GM21423 (cell line): ENCODE data around the gene FGD5.

ENCODE experiments used
- ATAC-seq: cut with Tn5 transposase; IDR thresholded peaks from one replicate; pipeline ENCODE4 v1.9.1; 2021; ENCODE audit warnings: mild to moderate bottlenecking, moderate library complexity; ENCODE audit not compliant: unreplicated experiment

FGD5 gene

DNA sequence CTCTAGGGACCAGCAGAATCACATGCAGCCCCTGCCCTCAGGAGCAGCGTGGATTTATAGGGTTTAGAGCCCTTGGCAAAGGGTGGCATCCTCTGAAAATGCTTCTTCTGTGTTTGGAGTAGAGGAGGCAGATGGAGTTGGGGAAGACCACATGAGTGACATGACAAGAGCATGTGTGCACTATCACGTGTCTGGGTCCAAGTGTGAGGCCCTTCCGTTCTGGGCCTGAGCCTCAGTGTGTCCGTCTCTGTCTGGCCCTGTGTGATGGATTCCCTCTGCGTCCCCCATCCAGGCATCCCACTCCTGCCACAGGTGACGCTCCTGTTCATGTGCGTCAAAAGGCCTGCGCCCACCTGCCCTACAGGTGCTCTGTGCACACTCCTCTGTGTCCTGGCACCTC, 30.1 kb downstream of the FGD5 start:
- no peak for ATAC-seq

DNA sequence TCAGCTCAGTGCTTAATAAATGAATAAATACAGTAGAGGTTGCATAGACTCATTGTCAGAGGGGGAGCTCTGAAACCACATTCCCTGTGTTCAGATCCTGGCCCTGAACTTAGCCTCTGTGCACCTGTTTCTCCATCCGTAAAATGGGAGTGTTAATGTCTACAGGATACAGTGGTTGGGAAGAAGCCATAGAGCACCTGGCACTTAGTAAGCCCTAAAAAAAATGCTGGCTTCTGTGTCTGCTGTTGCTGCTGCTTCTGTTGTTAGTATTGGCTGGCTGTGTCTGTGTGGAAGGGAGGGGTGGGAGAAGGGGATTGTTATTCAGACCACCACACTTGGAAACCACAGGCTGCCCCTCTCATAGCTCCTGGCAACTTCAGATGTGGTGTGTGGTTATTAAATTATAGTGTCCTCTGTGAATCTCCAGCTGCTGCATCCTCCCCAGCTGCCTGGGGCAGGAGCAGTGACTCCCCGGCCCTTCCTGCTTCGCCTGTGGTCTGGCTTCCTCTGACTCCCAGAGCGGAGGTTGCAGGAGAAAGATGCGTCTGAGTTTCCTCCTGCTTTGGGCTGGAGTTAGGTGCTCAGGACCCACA, 31.0 kb downstream of the FGD5 start:
- no peak for ATAC-seq

DNA sequence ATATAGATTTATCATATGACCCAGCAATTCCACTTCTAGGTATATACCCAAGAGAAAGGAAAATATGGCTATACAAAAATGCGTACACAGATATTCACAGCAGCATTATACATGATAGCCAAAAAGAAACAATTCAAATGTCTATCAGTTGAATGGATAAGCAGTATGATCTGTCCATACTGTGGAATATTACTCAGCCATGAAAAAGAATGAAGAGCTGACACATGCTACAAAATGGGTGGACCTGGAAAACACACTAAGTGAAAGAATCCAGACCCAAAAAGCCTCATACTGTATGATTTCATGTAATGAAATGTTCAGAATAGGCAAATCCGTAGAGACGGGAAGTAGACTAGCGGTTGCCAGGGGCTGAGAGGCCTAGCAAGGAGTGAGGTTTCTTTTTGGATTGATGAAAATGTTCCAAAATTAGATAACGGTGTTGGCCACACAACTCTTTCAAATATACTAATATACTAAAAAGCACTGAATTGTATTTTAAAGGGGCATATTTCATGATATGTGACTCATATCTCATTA, 33.4 kb downstream of the FGD5 start:
- no peak for ATAC-seq

DNA sequence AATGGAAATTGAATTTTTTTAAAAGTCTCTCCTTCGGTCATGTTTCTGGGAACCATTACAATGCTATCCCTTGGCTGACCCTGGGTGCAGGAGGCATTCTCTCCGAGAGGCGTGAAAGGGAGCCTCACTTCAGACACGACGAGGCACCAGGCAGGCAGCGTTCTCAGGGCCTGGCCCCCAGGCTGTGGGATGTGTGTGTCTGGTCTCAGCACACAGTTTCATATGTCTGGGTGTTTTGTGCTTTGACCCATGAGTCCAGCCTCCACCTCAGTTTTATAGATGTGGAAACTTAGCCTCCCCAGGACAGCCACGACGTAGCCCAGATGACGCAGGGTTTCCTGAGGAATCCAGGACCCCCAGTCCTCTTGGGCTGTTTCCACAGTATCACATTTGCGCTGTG, 34.0 kb downstream of the FGD5 start:
- no peak for ATAC-seq

DNA sequence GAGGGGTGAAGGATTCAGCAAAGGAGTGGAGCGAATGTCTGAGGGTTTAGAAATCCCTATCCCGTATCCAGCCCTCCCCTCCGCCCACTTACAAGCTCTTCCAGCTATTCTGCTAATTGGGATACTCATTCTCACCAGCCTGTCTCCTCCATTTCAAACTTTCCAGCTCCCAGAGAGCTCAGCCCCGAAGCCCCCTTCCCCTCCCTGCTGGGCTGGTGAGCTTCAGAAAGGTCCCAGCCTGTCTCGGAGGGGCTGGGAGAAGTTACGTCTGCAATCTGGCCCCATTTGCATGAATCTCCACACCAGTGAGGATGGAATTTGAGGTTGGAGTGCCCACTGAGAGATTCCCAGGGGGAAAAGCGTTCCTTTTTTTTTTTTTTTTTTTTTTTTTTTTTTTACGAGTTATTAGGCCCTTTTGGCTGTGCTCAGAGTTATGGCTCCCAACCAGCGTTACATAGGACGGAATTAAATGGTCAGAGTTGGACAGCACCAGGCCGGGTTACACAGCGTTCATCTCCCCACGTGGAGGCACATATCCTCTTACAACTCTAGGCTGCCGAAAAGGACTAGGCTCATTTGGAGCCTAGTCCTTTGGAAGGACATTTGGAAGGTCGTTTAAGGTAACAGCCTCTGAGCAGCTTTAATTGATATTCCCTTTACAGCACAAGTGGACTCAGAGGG, 34.6 kb downstream of the FGD5 start:
- ATAC-seq = no peak

DNA sequence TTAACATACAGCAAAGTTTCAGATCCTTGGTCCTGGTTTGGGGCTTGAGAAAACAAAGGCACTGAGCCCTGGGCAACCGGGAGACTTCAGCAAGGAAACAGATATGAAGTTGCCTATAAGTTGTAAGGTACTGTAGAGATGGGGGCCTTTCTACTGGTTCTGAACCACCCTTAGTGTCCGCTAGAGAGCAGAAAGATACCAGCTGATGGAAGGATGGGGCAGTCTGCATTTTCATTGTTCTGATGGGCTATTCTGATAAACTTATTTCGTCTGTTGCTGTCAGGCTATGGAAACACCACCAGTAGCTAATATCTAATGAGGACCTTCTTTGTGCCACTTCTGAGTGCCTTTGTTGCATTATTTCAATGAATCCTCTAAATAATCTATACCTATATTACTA, 38.7 kb downstream of the FGD5 start:
- no peak for ATAC-seq

DNA sequence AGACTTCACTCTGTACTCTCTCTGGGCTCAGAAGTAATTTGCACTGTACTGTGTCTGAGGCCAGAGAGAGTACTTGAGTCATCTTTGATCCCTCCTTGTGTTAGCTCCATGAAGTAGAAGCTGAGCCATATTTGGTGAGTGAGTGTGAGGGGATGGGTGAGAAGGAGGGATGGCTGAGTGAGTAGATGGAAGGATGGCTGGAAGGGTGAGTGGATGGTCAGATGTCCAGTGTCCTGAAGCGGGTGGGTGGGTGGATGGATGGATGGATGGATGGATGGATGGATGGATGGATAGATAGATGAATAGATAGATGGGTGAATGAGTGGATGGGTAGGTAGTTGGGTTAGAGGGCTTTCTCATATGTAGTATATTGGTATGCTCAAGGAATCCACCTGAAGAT, 39.3 kb downstream of the FGD5 start:
- ATAC-seq = no peak

DNA sequence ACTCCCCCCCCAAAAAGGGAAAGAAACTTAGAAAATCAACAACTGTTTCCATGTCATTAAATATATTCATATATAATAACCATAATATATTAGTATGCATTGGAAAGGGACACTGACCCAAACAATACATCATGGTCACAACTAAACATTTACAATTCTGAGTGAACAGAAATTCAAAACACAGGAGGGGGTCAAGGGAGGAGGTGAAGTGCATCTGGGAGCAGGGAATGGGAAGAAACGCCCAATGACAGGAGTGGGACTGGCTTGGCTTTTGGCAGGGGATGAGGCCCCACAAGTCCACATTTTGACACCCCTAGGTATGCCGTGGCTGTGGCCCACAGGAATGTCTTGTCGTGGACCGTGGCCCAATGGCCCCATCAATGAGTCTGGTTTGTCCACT, 41.1 kb downstream of the FGD5 start:
- ATAC-seq = no peak

DNA sequence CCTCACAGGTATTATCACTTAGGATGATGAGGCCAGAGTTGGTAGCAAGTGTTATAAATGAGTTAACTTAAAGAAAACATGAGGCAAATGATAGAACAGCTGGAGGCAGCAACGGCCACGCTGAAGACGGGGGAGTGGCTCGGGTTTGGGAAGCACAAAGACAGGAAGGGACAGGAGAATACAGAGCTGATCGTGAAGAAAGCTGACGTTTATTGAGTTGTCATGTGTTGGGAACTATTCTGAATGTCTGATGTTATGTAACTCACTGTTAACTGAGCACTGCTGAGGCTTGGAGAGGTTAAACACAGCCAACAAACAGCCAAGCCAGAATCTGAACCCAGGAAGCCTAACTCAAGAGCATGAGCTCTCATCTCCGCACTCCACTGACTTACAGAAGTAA, 42.3 kb downstream of the FGD5 start:
- ATAC-seq = no peak

DNA sequence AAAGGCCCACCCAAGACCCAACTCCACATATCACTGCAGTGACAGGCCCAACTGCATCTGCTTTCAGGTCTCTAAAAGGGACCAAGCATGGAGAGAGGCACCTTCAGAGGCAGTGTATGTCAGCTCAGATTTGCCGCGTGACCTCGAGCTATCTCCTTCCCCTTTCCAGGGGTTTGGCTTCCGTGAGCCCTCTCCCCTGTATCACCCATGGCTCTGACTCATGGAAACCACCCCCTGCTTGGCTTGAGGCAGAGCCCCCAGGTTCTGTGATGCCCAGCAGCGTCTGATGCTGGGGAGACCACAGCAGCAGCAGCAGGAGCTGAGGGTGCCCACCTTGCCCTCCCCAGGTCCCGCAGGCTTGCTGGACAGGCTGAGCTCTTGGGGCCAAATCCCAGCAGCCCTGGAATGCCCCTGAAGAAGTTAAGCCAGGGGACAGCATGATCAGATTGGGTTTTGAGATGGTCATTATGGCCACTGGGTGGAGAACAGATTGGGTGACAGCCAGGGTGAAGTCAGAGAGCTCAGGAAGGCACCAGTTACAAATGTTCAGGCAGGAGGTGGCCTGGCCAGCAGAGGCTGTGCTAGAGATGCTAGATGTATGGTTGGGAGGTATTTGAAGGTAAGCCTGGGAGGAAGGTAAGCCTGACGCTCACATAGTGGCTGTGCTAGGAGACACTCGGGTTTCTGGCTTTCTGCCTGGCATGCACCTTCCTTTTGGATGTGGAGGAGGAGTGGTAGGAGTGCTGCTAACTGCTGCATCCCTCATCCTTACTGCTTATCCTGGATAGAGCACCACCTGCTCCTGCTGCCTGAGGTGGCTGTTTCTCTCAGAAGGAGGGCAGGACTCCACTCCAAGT, 42.9 kb downstream of the FGD5 start:
- no peak for ATAC-seq

DNA sequence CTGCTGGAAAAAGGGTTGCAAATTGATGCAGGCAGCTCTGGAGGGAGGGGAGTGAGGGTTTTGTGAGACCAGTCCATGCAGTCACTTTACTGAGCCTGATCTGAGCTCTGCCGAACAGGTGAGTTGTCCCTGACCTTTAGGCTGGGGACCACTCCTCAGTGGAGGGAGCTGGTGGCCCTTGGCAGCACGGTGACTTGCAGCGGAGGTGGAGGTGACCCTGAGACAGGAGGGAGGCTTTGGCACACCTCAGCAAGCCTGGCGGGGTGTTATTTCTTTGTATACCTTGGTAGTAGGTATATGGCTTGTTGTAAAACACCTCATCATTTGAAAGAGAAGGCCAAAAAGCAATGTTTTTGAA, 43.5 kb downstream of the FGD5 start:
- ATAC-seq = no peak

DNA sequence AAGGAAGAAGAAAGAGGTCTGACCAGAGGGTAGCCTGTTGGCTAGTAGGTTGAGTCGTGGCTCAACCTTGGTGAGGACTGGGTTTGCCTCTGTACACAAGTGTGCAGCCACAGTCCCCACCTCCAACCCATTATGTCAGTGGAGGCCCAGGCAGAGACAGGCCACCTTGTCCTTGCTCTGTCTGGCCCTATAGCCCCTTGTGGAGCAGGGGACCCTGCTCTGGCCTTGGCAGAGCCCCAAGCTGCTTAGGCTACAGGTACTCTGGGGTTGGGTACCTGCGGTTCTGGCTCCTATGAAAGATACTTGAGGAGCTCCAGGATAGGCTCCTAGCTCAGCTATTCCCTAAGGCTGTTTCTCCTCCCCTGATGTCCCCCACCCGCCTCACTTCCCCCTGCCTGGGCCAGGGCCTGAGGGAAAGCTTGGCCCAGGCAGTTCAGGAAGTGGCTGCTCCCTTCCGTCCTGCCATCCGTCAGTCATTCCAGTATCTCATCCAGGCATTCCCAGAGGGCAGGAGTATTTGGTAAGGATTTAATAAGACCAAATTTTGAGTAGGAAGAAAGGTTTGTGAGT, 44.0 kb downstream of the FGD5 start:
- ATAC-seq = no peak

DNA sequence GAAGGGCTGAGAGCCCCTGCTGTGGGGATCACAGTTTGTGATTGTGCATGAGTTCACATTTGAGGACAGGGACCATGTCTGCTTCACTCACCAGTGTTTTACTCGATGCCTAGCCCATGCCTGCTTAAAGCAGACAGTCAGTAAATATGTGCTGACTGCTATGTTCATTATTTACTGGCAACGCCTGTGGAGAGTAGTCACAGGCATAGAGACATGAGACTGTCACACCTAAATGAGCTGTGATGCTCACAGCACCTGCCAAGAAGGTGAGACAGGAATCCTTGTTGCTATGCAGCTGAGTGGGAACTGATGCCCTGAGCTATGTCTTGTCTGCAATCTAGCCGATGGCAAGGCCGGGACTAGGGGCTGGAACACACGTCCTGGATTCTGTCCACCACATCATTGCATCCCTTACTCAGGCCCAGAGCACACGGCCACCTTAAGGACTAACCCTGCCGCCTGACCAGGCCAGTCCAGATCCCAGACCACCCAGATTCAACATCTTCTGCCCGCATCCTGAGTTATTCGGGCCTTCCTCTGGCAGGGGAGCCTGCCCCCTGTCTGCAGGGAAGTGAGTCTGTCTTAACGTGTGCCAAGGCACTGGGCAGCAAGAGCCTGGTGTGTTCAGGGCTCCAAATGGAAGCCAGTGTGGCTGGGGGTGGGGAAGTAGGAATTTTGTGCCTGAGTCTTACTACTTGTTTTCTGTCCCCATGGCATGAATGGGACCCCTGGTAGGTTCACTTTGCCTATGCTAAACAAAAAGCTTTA, 44.8 kb downstream of the FGD5 start:
- ATAC-seq = no peak

DNA sequence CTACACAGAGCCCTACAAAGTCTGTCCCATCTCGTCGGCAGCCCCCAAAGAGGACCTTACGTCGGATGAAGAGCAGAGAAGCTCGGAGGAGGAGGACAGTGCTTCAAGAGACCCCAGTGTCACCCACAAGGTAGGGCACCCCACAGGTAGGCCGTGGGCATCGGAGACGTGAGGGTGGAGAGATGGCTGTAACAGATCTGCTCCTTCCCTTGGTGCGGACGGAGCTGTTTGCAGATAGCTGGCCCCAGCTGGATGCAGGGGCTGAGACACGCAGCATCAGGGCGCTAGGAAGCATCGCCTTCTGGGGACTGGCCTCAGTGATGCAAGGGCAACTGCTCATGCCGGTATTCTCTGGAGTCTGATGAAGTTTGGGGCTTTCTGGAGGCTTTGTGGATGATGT, 45.4 kb downstream of the FGD5 start:
- no peak for ATAC-seq

DNA sequence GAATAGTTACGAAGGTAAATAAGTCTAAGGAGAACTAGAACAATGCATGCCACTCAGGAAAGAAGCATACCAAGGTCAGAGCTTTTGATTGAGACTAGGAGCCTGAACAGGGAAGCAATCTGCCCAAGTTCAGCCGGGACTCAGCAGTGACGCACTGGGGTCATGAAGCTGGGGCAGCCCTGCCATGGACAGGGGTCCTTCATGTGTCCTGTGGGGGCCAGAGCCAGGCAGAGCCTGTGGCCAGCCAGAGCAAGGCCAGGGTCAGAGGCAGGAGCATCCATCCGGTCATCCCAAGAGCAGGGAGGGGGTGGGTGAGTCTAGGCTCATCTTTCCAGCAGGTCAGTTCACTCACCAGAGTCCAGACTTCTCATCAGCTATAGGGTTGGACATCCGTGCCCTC, 47.9 kb downstream of the FGD5 start:
- no peak for ATAC-seq

DNA sequence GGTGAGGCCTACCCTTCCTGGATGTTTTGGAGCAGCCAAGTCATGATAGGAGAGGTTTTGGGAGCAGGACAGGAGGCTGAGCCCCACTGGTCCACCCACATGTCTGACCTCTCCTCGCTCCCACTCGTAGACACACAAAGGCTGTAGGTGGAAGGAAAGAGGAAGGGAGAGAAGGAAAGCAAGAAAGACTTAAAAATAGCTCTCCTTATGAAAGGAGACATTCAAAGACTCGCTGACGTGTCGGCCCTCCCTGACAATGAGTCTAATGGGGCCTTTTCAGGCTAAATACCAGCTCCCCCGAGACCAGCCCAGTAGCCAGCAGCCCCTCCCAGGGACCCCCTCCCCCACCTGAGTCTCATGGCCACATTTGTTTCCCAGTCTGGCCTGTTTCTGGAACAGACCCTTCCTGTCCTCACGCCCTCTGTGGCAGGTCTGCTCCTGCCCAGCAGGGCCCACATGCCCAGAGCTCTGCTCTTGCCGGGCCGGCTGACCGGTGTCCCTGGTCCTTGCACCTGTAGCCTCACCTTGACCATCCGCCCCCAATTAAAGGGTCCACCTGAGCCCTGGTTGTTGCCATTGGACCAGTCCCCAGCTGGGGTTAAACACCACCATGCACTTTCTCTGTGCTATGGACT, 49.3 kb downstream of the FGD5 start:
- no peak for ATAC-seq

DNA sequence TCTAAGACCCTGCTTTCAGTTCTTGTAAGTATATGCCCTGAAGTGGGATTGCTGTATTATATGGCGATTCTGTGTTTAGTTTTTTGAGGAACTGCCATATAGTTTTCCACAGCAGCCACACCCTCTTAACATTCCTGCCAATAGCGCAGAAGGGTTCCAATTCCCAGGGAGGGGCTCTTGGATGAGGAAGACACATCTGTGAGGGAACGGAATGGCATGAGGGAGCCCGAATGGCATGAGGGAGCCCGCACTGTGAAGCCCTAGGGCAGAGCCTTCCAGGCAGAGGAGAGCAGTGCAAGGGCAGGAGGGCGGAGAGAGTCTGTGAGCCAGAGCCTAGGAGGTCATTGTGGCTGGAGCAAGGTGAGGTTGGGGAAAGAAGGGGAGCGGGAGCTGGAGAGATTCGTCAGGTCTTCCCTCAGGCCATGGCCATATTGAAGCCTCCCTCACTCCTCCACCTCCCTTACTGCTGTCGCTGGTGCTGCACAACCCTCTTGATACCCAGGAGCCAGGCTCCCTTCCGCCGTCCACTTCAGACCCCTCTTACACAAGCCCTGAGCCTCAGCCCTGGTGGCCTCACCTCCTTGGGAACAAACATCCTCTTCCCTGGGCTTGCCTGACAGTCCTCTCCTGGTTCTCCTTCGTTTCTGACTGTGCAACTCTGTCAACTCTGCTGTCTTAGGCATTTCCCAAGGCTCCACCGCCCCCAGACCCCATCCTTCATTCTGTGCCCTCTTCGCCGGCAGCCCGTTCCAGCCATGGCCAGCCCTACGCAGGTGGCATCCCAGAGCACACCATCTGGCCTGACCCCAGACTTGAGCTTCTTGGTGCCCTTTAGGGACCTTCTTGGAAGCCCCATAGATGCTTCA, 51.4 kb downstream of the FGD5 start:
- ATAC-seq = no peak

DNA sequence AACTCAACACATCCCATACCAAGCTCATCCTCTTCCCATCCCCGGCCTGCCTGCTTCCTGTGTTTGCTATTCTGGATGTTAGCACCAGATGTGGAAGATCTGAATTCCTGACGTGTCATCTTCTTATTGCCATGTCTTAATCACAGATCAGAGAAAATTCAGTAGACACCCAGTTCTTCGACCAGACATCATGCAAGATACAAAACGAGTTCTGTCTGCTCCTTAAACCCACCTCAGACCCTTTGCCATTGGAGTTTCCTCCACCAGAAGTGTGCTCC, 52.0 kb downstream of the FGD5 start:
- no peak for ATAC-seq

DNA sequence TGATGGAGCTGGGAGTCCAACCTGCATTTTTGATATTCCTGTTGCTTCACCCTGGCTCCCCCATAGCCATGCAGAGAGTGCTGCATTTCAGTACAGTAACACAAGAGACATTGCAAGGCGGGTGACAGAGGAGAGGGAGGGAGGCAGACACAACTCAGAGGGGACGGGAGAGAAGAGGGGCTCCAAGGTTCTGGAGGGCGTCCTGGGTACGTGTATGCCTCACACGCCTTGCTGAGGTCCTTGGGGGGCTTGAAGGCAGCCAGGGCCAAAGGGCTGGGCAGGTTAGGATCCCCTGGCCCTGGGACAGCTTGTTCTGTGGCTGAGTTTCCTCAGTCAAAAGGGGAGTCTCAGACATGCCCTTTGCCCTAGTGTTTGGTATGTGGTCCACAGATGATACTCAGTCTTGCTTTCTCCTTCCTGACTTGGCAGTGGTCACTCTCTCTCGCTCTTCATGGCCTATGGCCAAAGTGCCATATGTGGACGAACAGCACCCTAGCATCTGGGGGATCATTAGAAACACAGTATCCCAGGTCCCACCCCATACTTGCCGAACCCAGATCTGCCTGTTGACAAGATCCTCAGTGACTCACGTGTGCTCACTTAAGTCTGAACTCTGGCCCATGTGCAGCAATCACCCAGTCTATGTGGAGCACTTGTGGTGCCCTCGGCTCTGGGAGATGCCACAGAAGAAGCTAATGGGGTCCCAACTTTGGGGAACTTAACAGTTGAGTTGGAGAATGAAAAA, 52.9 kb downstream of the FGD5 start:
- ATAC-seq = no peak
